ENCODE data around the gene ARHGAP6. TPM values are rescaled to one million over a fixed set of nuclear protein-coding genes. Genes with fewer than 3 reads are reported as not detected.

The ARHGAP6 gene
- total RNA-seq, 1 experiment from 2014 or later = 34.5 TPM

DNA sequence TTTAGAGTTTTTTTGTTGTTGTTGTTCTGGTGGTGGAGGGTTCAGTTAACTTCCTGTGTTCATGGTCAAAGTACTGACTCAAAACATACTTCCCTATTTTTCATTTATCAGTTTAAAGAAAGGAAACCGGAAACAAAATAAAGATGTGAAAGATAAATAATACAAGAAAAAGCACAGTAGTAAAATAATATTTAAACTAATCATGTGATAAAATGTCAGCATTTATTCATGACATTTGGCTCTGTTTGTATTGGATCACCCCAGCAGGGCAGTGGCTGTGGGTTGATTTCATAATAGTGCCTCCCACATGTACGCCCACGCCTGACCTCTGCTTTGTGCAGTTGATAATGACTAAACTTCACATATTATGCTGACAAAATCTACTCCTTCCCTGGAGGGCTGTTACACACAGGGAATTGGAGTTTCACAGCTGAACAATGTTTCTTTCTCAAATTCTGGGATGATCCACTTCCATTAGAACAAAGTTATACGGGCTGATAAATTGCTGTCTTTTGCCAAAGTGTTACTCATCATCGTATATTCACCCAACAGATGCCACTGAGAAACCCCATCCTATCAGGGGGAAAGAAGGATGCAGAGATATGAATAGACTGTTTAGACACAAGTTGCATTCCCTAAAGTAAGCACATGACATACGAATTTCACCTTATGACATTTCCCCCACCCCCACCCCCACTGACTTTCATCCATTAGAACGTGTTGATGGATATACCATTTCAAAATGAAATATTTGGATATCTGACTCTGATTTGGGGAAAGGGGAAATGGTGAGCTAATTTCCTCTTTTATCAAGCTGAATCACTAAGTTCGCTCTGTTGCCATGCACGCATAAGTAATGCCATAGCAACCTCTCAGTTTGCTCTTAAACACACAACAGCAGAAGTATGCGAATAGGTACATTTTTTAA lies 324.2 kb downstream of the ARHGAP6 start:
- H3K36me3 ChIP-seq = 0 out of 2 replicates have a peak, but pooled peaks cover 2% of the 10 kb centered on the region
- H3K9me3 ChIP-seq (replicated peaks) = 0 out of 2 replicates have a peak, but pooled peaks cover 2% of the 10 kb centered on the region
- H3K27me3 ChIP-seq = no peaks in the 10 kb centered on the region
- no peak overlapping the region for H3K27ac ChIP-seq
- no peak overlapping the region for H3K4me3 ChIP-seq
- H3K4me1 ChIP-seq = no peaks in the 10 kb centered on the region
- no peak for DNase-seq

- Histone ChIP-seq H3K27me3 (no peaks in the 10 kb centered on the region), H3K36me3 (0 out of 2 replicates have a peak, but pooled peaks cover 2% of the 10 kb centered on the region), H3K4me3 (no peak overlapping the region), H3K27ac (no peak overlapping the region), H3K9me3 (replicated peaks) (0 out of 2 replicates have a peak, but pooled peaks cover 2% of the 10 kb centered on the region), H3K4me1 (no peaks in the 10 kb centered on the region)
- DNase-seq = no peak
These were observed 328.3 kb downstream of the ARHGAP6 start for GRCh38 chrX:11337292-11338009.

- DNase-seq = no peak
- no peaks in the 10 kb centered on the region for H3K9me3 ChIP-seq (replicated peaks)
- no peaks in the 10 kb centered on the region for H3K27me3 ChIP-seq
These were observed 329.5 kb downstream of the ARHGAP6 start for GRCh38 chrX:11336201-11336600.

GRCh38 chrX:11334165-11334564 lies 331.6 kb downstream of the ARHGAP6 start:
- no peak overlapping the region for H3K4me3 ChIP-seq
- DNase-seq = peak; percentile 17 to 41
- H3K27ac ChIP-seq = no peak overlapping the region
- H3K27me3 ChIP-seq = no peaks in the 10 kb centered on the region
- no peaks in the 10 kb centered on the region for H3K9me3 ChIP-seq (replicated peaks)
- no peaks in the 10 kb centered on the region for H3K4me1 ChIP-seq
- no peaks in the 10 kb centered on the region for H3K36me3 ChIP-seq

More at GRCh38 chrX:11336201-11336600, 329.5 kb downstream of the ARHGAP6 start:
- no peaks in the 10 kb centered on the region for H3K4me1 ChIP-seq
- H3K36me3 ChIP-seq = 0 out of 2 replicates have a peak, but pooled peaks cover 2% of the 10 kb centered on the region
- H3K4me3 ChIP-seq = no peak overlapping the region
- no peak overlapping the region for H3K27ac ChIP-seq

DNA sequence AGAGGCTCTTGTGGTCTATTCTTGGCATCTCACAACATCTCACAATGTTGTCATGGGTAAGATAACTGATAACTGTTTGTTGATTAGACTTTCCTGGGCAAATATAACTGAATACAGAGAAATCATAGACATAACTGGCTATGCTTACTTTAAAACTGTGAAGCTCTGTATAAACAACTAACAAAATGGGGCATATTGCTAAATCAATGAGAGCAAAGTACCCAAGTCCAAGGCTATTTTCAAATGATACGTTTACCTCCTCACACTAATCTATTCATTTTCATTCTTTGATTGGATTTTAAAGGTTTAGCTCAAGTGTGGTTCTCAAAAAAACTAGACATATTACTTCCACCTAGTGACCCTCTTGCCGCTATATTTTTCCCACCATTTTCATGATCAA lies 333.9 kb downstream of the ARHGAP6 start:
- H3K4me1 ChIP-seq = no peaks in the 10 kb centered on the region
- no peaks in the 10 kb centered on the region for H3K36me3 ChIP-seq
- H3K27me3 ChIP-seq = no peaks in the 10 kb centered on the region
- no peak overlapping the region for H3K27ac ChIP-seq
- no peak overlapping the region for H3K4me3 ChIP-seq
- no peak for DNase-seq
- 0 out of 2 replicates have a peak, but pooled peaks cover 3% of the 10 kb centered on the region for H3K9me3 ChIP-seq (replicated peaks)

GRCh38 chrX:11329021-11329420 lies 336.7 kb downstream of the ARHGAP6 start:
- H3K9me3 ChIP-seq (replicated peaks) = 0 out of 2 replicates have a peak, but pooled peaks cover 8% of the 10 kb centered on the region
- no peaks in the 10 kb centered on the region for H3K27me3 ChIP-seq
- H3K36me3 ChIP-seq = no peaks in the 10 kb centered on the region
- DNase-seq = no peak
- no peaks in the 10 kb centered on the region for H3K4me1 ChIP-seq
- no peak overlapping the region for H3K4me3 ChIP-seq
- H3K27ac ChIP-seq = no peak overlapping the region

DNA sequence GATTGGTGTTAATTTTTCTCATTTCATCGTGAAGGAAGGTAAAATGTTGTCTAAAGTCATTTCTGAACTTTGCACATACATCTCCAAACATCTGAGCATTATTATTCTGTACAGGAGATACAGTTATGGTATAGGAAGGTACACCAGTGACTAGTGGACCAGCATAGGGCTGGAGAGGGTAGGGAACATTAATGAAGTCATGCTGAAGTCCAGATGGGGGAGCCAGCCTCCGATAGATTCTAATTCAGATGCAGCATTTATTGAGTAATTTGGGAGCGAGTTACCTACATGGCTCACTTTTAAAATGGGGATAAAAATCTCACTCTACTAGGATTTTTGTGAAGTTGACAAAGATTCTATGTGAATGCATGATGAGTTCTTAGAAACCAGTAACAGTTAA lies 337.6 kb downstream of the ARHGAP6 start:
- H3K36me3 ChIP-seq = no peaks in the 10 kb centered on the region
- H3K9me3 ChIP-seq (replicated peaks) = 0 out of 2 replicates have a peak, but pooled peaks cover 10% of the 10 kb centered on the region
- H3K27me3 ChIP-seq = no peaks in the 10 kb centered on the region
- DNase-seq = no peak
- H3K4me1 ChIP-seq = no peaks in the 10 kb centered on the region
- no peak overlapping the region for H3K4me3 ChIP-seq
- H3K27ac ChIP-seq = no peak overlapping the region

DNA sequence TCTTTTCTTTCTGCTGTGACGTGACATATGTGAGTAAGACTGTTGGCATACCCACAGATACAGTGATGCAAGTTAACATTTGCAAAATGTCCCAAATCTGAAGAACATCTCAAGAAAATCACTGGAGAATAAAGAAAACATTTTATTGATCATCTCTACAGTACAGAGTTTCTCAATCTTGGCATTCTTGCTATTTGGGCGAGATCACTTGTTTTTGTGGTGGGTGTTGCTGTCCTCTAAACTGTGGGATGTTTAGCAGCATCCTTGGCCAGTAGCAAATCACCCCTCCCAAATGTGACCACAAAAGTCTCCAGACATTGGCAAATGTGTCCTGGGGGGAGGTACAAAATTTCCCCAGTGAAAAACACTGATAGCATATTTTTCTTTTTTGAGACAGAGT lies 343.7 kb downstream of the ARHGAP6 start:
- Histone ChIP-seq H3K27me3 (no peaks in the 10 kb centered on the region), H3K36me3 (no peaks in the 10 kb centered on the region), H3K4me3 (no peak overlapping the region), H3K4me1 (no peaks in the 10 kb centered on the region), H3K27ac (no peak overlapping the region), H3K9me3 (replicated peaks) (0 out of 2 replicates have a peak, but pooled peaks cover 7% of the 10 kb centered on the region)
- no peak for DNase-seq

- no peaks in the 10 kb centered on the region for H3K27me3 ChIP-seq
- H3K36me3 ChIP-seq = no peaks in the 10 kb centered on the region
- no peak overlapping the region for H3K4me3 ChIP-seq
- 0 out of 2 replicates have a peak, but pooled peaks cover 7% of the 10 kb centered on the region for H3K9me3 ChIP-seq (replicated peaks)
- DNase-seq = no peak
- H3K27ac ChIP-seq = no peak overlapping the region
- no peaks in the 10 kb centered on the region for H3K4me1 ChIP-seq
These were observed 345.8 kb downstream of the ARHGAP6 start for GRCh38 chrX:11319806-11320520.

- Histone ChIP-seq H3K4me3 (no peak overlapping the region), H3K9me3 (replicated peaks) (no peaks in the 10 kb centered on the region; the same call in 1 of the 2 replicates), H3K27ac (no peak overlapping the region), H3K4me1 (no peaks in the 10 kb centered on the region; the same call in 1 of the 2 replicates), H3K36me3 (no peaks in the 10 kb centered on the region), H3K27me3 (no peaks in the 10 kb centered on the region)
- no peak for DNase-seq
These were observed 354.0 kb downstream of the ARHGAP6 start for GRCh38 chrX:11311706-11312105.

- Histone ChIP-seq H3K36me3 (no peaks in the 10 kb centered on the region), H3K4me1 (no peaks in the 10 kb centered on the region; the same call in 1 of the 2 replicates), H3K9me3 (replicated peaks) (no peaks in the 10 kb centered on the region; the same call in 1 of the 2 replicates), H3K27ac (no peak overlapping the region), H3K4me3 (no peak overlapping the region), H3K27me3 (no peaks in the 10 kb centered on the region)
- DNase-seq = no peak
These were observed 356.5 kb downstream of the ARHGAP6 start for GRCh38 chrX:11309220-11309619.

DNA sequence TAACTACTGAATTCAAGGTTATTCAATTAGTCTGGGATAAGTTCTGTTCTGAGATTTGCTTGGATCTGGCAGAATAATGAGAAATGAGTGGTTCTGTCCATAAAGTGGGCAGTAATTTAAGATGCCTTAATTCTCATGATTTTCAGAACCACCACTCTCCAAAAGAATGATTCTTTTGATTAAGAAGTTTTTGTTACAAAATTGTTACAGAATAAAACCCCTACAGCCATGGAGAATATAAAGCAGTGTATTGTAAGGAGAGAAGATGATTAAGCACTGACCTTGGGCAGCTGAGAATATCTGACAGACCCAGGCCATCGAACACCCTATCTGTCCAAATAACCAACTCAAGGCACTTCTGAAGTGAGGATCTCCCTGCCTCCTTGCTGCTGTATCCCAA lies 360.1 kb downstream of the ARHGAP6 start:
- no peaks in the 10 kb centered on the region for H3K4me1 ChIP-seq

DNA sequence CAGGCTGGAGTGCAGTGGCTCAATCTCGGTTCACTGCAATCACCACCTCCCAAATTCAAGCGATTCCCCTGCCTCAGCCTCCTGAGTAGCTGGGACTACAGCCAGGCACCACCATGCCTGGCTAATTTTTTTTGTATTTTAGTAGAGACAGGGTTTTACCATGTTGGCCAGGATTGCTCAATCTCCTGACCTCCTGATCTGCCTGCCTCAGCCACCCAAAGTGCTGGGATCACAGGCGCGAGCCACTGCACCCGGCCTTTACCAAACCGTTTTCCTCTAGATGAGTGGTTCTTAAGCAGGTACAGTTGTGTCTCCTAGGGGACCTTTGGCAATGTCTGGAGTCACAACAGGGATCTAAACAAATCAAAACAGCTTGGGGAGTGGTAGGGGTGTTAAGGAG lies 360.9 kb downstream of the ARHGAP6 start:
- Histone ChIP-seq H3K4me1 (no peaks in the 10 kb centered on the region), H3K27ac (no peak overlapping the region), H3K27me3 (no peaks in the 10 kb centered on the region), H3K36me3 (no peaks in the 10 kb centered on the region), H3K4me3 (no peak overlapping the region), H3K9me3 (replicated peaks) (no peaks in the 10 kb centered on the region)
- no peak for DNase-seq

More for the DNA sequence above, 360.1 kb downstream of the ARHGAP6 start:
- no peaks in the 10 kb centered on the region for H3K36me3 ChIP-seq
- DNase-seq = no peak
- H3K27ac ChIP-seq = no peak overlapping the region
- no peaks in the 10 kb centered on the region for H3K27me3 ChIP-seq
- H3K9me3 ChIP-seq (replicated peaks) = no peaks in the 10 kb centered on the region
- no peak overlapping the region for H3K4me3 ChIP-seq

DNA sequence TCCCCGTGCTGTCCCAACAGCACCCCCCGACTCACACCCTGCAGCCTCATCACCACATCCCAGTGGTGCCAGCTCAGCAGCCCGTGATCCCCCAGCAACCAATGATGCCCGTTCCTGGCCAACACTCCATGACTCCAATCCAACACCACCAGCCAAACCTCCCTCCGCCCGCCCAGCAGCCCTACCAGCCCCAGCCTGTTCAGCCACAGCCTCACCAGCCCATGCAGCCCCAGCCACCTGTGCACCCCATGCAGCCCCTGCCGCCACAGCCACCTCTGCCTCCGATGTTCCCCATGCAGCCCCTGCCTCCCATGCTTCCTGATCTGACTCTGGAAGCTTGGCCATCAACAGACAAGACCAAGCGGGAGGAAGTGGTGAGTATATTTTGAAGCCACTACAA lies 367.1 kb downstream of the ARHGAP6 start:
- DNase-seq = no peak
- Histone ChIP-seq H3K36me3 (no peaks in the 10 kb centered on the region), H3K4me1 (no peaks in the 10 kb centered on the region), H3K27me3 (no peaks in the 10 kb centered on the region), H3K4me3 (no peak overlapping the region), H3K9me3 (replicated peaks) (no peaks in the 10 kb centered on the region), H3K27ac (no peak overlapping the region)
